H9 (cell line): ENCODE data around the gene PPP1R16B. TPM values are rescaled to one million over a fixed set of nuclear protein-coding genes. Genes with fewer than 3 reads are reported as not detected.

ENCODE experiments used
- DNase-seq: peaks from one replicate; pipeline ENCODE4 v3.0.0-alpha.2; 2017
- H2AFZ ChIP-seq: one replicate; pipeline ENCODE4 v1.6.1; 2013; ENCODE audit warnings: mild to moderate bottlenecking, low read length, control low read depth, moderate library complexity
- H2AK5ac ChIP-seq: 2 replicates; pipeline ENCODE4 v1.6.1; 2013; ENCODE audit warnings: low read length, control low read depth, mixed read lengths; ENCODE audit not compliant: insufficient read length
- H2BK120ac ChIP-seq: one replicate; pipeline ENCODE4 v1.6.1; 2013; ENCODE audit warnings: low read depth, mild to moderate bottlenecking, low read length, control low read depth, inconsistent platforms; ENCODE audit not compliant: poor library complexity, severe bottlenecking
- H2BK12ac ChIP-seq: 2 replicates; pipeline ENCODE4 v1.6.1; 2013; ENCODE audit warnings: low read length, control low read depth, mixed read lengths, low read depth; ENCODE audit not compliant: insufficient read length
- H2BK15ac ChIP-seq: 2 replicates; pipeline ENCODE4 v1.6.1; 2013; ENCODE audit warnings: low read depth, low read length, control low read depth
- H2BK20ac ChIP-seq: one replicate; pipeline ENCODE4 v1.6.1; 2013; ENCODE audit warnings: low read depth, mild to moderate bottlenecking, low read length, control low read depth, inconsistent platforms; ENCODE audit not compliant: poor library complexity, severe bottlenecking
- H2BK5ac ChIP-seq: 2 replicates; pipeline ENCODE4 v1.6.1; 2013; ENCODE audit warnings: low read length, control low read depth, mixed read lengths; ENCODE audit not compliant: insufficient read length
- H3K14ac ChIP-seq: 2 replicates; pipeline ENCODE4 v1.6.1; 2013; ENCODE audit warnings: low read length, control low read depth; ENCODE audit not compliant: insufficient read depth
- H3K18ac ChIP-seq: 2 replicates; pipeline ENCODE4 v1.6.1; 2013; ENCODE audit warnings: low read depth, mild to moderate bottlenecking, mixed read lengths, low read length, control low read depth; ENCODE audit not compliant: insufficient read length
- H3K23ac ChIP-seq: 2 replicates; pipeline ENCODE4 v1.6.1; 2013; ENCODE audit warnings: low read length, control low read depth, mixed read lengths, low read depth; ENCODE audit not compliant: insufficient read length
- H3K23me2 ChIP-seq: 2 replicates; pipeline ENCODE4 v1.6.1; 2013; ENCODE audit warnings: low read depth, mild to moderate bottlenecking, mixed read lengths, low read length, control low read depth; ENCODE audit not compliant: insufficient read length, poor library complexity, severe bottlenecking
- H3K27ac ChIP-seq: 2 replicates; pipeline ENCODE4 v1.5.1; 2013; ENCODE audit warnings: low read length, control low read depth, mixed read lengths, low read depth; ENCODE audit not compliant: insufficient read length
- H3K27me3 ChIP-seq: 2 replicates; pipeline ENCODE4 v1.6.1; 2013; ENCODE audit warnings: low read length, control low read depth, inconsistent platforms; ENCODE audit not compliant: insufficient read depth
- H3K4ac ChIP-seq: 2 replicates; pipeline ENCODE4 v1.6.1; 2013; ENCODE audit warnings: low read depth, mild to moderate bottlenecking, control low read depth, inconsistent platforms, low read length, moderate library complexity
- H3K4me1 ChIP-seq: 2 replicates; pipeline ENCODE4 v1.6.1; 2013; ENCODE audit warnings: low read length, control low read depth, inconsistent platforms; ENCODE audit not compliant: insufficient read depth
- H3K4me2 ChIP-seq: 2 replicates; pipeline ENCODE4 v1.6.1; 2013; ENCODE audit warnings: low read length, control low read depth, mixed read lengths; ENCODE audit not compliant: insufficient read length, insufficient read depth
- H3K56ac ChIP-seq: 2 replicates; pipeline ENCODE4 v1.6.1; 2013; ENCODE audit warnings: low read depth, mild to moderate bottlenecking, mixed read lengths, low read length, control low read depth; ENCODE audit not compliant: insufficient read length
- H3K79me1 ChIP-seq: 2 replicates; pipeline ENCODE4 v1.6.1; 2013; ENCODE audit warnings: low read depth, mild to moderate bottlenecking, moderate library complexity, low read length, control low read depth, inconsistent platforms; ENCODE audit not compliant: insufficient read depth, poor library complexity, severe bottlenecking
- H3K79me2 ChIP-seq: 2 replicates; pipeline ENCODE4 v1.6.1; 2013; ENCODE audit warnings: low read length, control low read depth, inconsistent platforms; ENCODE audit not compliant: insufficient read depth
- H3K9ac ChIP-seq: 2 replicates; pipeline ENCODE4 v1.6.1; 2013; ENCODE audit warnings: low read length, control low read depth, mixed read lengths; ENCODE audit not compliant: insufficient read length; ENCODE audit errors: extremely low read depth
- H3K9me3 ChIP-seq: one replicate; pipeline ENCODE4 v1.6.1; 2013; ENCODE audit warnings: low read depth, low read length, inconsistent platforms; ENCODE audit not compliant: control insufficient read depth
- H3T11ph ChIP-seq: one replicate; pipeline ENCODE4 v1.6.1; 2013; ENCODE audit warnings: mild to moderate bottlenecking, low read length, control low read depth, inconsistent platforms
- H4K20me1 ChIP-seq: one replicate; pipeline ENCODE4 v1.6.1; 2013; ENCODE audit not compliant: control insufficient read depth, insufficient read length, insufficient read depth
- H4K5ac ChIP-seq: 2 replicates; pipeline ENCODE4 v1.6.1; 2013; ENCODE audit warnings: low read depth, mild to moderate bottlenecking, mixed read lengths, low read length, control low read depth; ENCODE audit not compliant: insufficient read length
- H4K8ac ChIP-seq: replicated peaks from 2 replicates; pipeline ENCODE4 v1.6.1; 2013; ENCODE audit warnings: low read length, control low read depth, mixed read lengths, low read depth; ENCODE audit not compliant: insufficient read length
- H4K91ac ChIP-seq: 2 replicates; pipeline ENCODE4 v1.6.1; 2013; ENCODE audit warnings: low read depth, mild to moderate bottlenecking, moderate library complexity, mixed read lengths, low read length, control low read depth; ENCODE audit not compliant: insufficient read length
- H3K27ac Mint-ChIP-seq, 3 experiments: 2 replicates in 2 of 3; 3 replicates in 1 of 3; pipeline ENCODE4 v1.8.0; 2020 to 2021; ENCODE audit warnings: mixed read lengths in 3 of 3, mild to moderate bottlenecking in 1 of 3, moderate library complexity in 1 of 3
- H3K27me3 Mint-ChIP-seq: 2 replicates; pipeline ENCODE4 v1.8.0; 2021; ENCODE audit warnings: low read depth, mild to moderate bottlenecking, moderate library complexity, mixed read lengths
- H3K36me3 Mint-ChIP-seq, 3 experiments: 2 replicates in 2 of 3; 3 replicates in 1 of 3; pipeline ENCODE4 v1.8.0; 2020 to 2021; ENCODE audit warnings: low read depth in 3 of 3, mixed read lengths in 3 of 3; ENCODE audit not compliant: insufficient read depth in 1 of 3
- H3K4me1 Mint-ChIP-seq, 2 experiments: 2 replicates each; pipeline ENCODE4 v1.8.0; 2020; ENCODE audit warnings: mixed read lengths in 2 of 2
- H3K4me3 Mint-ChIP-seq, 2 experiments: 2 replicates in 1 of 2; 3 replicates in 1 of 2; pipeline ENCODE4 v1.8.0; 2020 to 2021; ENCODE audit warnings: mild to moderate bottlenecking in 2 of 2, mixed read lengths in 2 of 2, moderate library complexity in 1 of 2
- H3K9me3 Mint-ChIP-seq, 2 experiments: 2 replicates in 1 of 2; 3 replicates in 1 of 2; pipeline ENCODE4 v1.8.0; 2020; ENCODE audit warnings: mild to moderate bottlenecking in 2 of 2, mixed read lengths in 2 of 2, moderate library complexity in 1 of 2
- WGBS: extraction: QIAGEN DNeasy Blood & Tissue Kit; methylation state at CpG from one replicate; pipeline ENCODE4 v1.1.7; 2013; ENCODE audit warnings: missing lambda C conversion rate, low lambda C conversion rate, mixed read lengths; ENCODE audit not compliant: insufficient read length; ENCODE audit errors: extremely low coverage; 5-methylcytosine and 5-hydroxymethylcytosine counted together
- total RNA-seq: library from RNA; stranded (reverse); gene quantifications from 2 replicates; pipeline ENCODE4 v1.2.1, GENCODE V29; 2021
- TF ChIP-seq, protein P1 (sequence below): fragments of 200-600 bp; sonication (generic); conservative IDR thresholded peaks from 3 replicates; pipeline ENCODE4 v1.8.0; 2021; ENCODE audit warnings: antibody characterized with exemption, mild to moderate bottlenecking

PPP1R16B gene
- total RNA-seq, 1 experiment from 2014 or later, result 8.2 TPM

- Histone ChIP-seq H2BK15ac (no peak overlapping the region), H2BK5ac (no peak overlapping the region), H3K9me3 (no peaks in the 10 kb centered on the region), H3K79me1 (no peaks in the 10 kb centered on the region), H3K14ac (no peak overlapping the region), H2BK20ac (no peak overlapping the region), H4K91ac (no peak overlapping the region), H4K5ac (no peak overlapping the region), H2BK12ac (no peak overlapping the region), H2AK5ac (no peak overlapping the region), H3K9ac (no peak overlapping the region), H4K8ac (no peak overlapping the region), H4K20me1 (no peaks in the 10 kb centered on the region), H3K27ac (no peak overlapping the region), H3K4me2 (no peak overlapping the region), H3K18ac (no peak overlapping the region), H3K4ac (no peak overlapping the region), H3K27me3 (no peaks in the 10 kb centered on the region), H3K4me1 (peaks cover 3% of the 10 kb centered on the region; the same call in 1 of the 2 replicates), H2BK120ac (no peak overlapping the region), H3K56ac (no peak overlapping the region), H3K23me2 (peaks cover 5% of the 10 kb centered on the region), H2AFZ (no peak overlapping the region), H3K79me2 (no peaks in the 10 kb centered on the region), H3K23ac (no peak overlapping the region), H3T11ph (no peak overlapping the region)
- TF ChIP-seq, protein P1, sequence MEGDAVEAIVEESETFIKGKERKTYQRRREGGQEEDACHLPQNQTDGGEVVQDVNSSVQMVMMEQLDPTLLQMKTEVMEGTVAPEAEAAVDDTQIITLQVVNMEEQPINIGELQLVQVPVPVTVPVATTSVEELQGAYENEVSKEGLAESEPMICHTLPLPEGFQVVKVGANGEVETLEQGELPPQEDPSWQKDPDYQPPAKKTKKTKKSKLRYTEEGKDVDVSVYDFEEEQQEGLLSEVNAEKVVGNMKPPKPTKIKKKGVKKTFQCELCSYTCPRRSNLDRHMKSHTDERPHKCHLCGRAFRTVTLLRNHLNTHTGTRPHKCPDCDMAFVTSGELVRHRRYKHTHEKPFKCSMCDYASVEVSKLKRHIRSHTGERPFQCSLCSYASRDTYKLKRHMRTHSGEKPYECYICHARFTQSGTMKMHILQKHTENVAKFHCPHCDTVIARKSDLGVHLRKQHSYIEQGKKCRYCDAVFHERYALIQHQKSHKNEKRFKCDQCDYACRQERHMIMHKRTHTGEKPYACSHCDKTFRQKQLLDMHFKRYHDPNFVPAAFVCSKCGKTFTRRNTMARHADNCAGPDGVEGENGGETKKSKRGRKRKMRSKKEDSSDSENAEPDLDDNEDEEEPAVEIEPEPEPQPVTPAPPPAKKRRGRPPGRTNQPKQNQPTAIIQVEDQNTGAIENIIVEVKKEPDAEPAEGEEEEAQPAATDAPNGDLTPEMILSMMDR, result no peak
- Mint-ChIP-seq H3K9me3 (no peaks in the 10 kb centered on the region), H3K27ac (no peak overlapping the region), H3K27me3 (peaks cover 1% of the 10 kb centered on the region; the same call in 1 of the 2 replicates), H3K4me1 (peaks cover 18 to 19% of the 10 kb centered on the region in 2 experiments), H3K4me3 (no peak overlapping the region), H3K36me3 (no peaks in the 10 kb centered on the region)
- WGBS, result no CpG with 5 or more reads among the region's 13 CpGs
- no peak for DNase-seq
Measured at GRCh38 chr20:38889792-38890496, 84.4 kb downstream of the PPP1R16B start.
